Measurements from ENCODE around the gene KHDC1L. TPM values are rescaled to one million over a fixed set of nuclear protein-coding genes. Genes with fewer than 3 reads are reported as not detected.

The KHDC1L gene
- total RNA-seq, 1 experiment from 2014 or later: not detected

DNA sequence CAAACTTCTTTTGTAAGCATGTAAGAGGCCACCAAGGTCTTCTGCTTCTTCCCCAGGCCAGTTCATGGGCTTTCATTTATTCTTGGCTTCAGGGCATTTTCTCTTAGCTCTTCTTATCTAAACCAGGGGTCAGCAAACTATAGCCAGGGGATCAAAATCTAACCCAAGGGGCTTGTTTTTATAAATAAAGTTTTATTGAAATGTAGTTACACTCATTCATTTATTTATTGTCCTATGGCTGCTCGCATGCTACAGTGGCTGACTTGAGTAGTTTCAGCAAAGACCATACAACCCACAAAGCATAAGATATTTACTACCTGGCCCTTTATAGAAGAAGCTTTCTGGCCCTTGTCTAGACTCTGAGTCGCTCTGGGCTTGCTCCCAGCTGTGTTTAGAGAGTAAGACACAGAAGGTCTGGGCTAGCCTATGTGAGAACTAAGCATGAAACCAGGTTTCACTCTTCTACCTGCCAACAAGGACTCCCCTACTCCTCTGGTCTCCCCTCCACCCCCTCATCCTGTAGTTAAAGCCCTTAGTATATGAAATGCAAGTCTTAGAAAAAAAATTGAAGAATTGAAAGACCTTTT lies 43.2 kb downstream of the KHDC1L start:
- Histone ChIP-seq H2BK5ac (ENCODE audit: insufficient read length, low read length) (no peak overlapping the region), H3K4me2 (ENCODE audit: insufficient read depth, insufficient read length, low read length) (no peak overlapping the region), H3K14ac (ENCODE audit: insufficient read depth, low read length) (no peak overlapping the region), H2BK12ac (ENCODE audit: insufficient read length, low read depth, low read length) (no peak overlapping the region), H3K9ac (ENCODE audit: extremely low read depth, insufficient read length, low read length) (no peak overlapping the region), H2BK15ac (ENCODE audit: low read depth, low read length) (no peak overlapping the region), H3K9me3 (ENCODE audit: control insufficient read depth, low read depth, low read length) (no peaks in the 10 kb centered on the region), H3K56ac (ENCODE audit: insufficient read length, low read depth, low read length) (no peak overlapping the region), H2BK120ac (ENCODE audit: low read depth, low read length, poor library complexity, severe bottlenecking) (no peak overlapping the region), H3K79me2 (ENCODE audit: insufficient read depth, low read length) (no peaks in the 10 kb centered on the region), H3K4ac (ENCODE audit: low read depth, low read length) (no peak overlapping the region), H4K8ac (replicated peaks; ENCODE audit: insufficient read length, low read depth, low read length) (no peak overlapping the region), H3K4me1 (ENCODE audit: insufficient read depth, low read length) (peaks cover 2% of the 10 kb centered on the region), H3K18ac (ENCODE audit: insufficient read length, low read depth, low read length) (no peak overlapping the region), H3T11ph (ENCODE audit: low read length) (no peak overlapping the region), H4K20me1 (ENCODE audit: control insufficient read depth, insufficient read depth, insufficient read length) (no peaks in the 10 kb centered on the region), H2AK5ac (ENCODE audit: insufficient read length, low read length) (no peak overlapping the region), H2AFZ (ENCODE audit: low read length) (no peak overlapping the region), H3K27ac (ENCODE audit: insufficient read length, low read depth, low read length) (no peak overlapping the region), H3K23me2 (ENCODE audit: insufficient read length, low read depth, low read length, poor library complexity, severe bottlenecking) (no peaks in the 10 kb centered on the region), H4K91ac (ENCODE audit: insufficient read length, low read depth, low read length) (no peak overlapping the region), H3K79me1 (ENCODE audit: insufficient read depth, low read depth, low read length, poor library complexity, severe bottlenecking) (no peaks in the 10 kb centered on the region), H4K5ac (ENCODE audit: insufficient read length, low read depth, low read length) (no peak overlapping the region), H3K27me3 (ENCODE audit: insufficient read depth, low read length) (no peaks in the 10 kb centered on the region), H2BK20ac (ENCODE audit: low read depth, low read length, poor library complexity, severe bottlenecking) (no peak overlapping the region), H3K23ac (ENCODE audit: insufficient read length, low read depth, low read length) (no peak overlapping the region)
- no peaks in the 10 kb centered on the region; a peak in 1 of 5 replicates for H3K9me3 Mint-ChIP-seq
- H3K4me1 Mint-ChIP-seq: peaks cover 3 to 15% of the 10 kb centered on the region in 2 experiments; a peak in 3 of 4 replicates
- H3K27ac Mint-ChIP-seq: no peak overlapping the region
- peaks cover 3% of the 10 kb centered on the region; the same call in 1 of the 2 replicates for H3K27me3 Mint-ChIP-seq (ENCODE audit: low read depth)
- TF ChIP-seq, protein P1, sequence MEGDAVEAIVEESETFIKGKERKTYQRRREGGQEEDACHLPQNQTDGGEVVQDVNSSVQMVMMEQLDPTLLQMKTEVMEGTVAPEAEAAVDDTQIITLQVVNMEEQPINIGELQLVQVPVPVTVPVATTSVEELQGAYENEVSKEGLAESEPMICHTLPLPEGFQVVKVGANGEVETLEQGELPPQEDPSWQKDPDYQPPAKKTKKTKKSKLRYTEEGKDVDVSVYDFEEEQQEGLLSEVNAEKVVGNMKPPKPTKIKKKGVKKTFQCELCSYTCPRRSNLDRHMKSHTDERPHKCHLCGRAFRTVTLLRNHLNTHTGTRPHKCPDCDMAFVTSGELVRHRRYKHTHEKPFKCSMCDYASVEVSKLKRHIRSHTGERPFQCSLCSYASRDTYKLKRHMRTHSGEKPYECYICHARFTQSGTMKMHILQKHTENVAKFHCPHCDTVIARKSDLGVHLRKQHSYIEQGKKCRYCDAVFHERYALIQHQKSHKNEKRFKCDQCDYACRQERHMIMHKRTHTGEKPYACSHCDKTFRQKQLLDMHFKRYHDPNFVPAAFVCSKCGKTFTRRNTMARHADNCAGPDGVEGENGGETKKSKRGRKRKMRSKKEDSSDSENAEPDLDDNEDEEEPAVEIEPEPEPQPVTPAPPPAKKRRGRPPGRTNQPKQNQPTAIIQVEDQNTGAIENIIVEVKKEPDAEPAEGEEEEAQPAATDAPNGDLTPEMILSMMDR (conservative IDR thresholded peaks at IDR 0.05): no peak
- no peak overlapping the region for H3K4me3 Mint-ChIP-seq
- no CpG with 5 or more reads among the region's 2 CpGs for WGBS (ENCODE audit: extremely low coverage, insufficient read length, low lambda C conversion rate)
- no peaks in the 10 kb centered on the region for H3K36me3 Mint-ChIP-seq (ENCODE audit: insufficient read depth in 1 of 3, low read depth in 3 of 3)
- no peak for DNase-seq

All from H9 (cell line).